Right lobe of liver (tissue), 6 donors: ENCODE data around the gene TPM3. TPM values are rescaled to one million over a fixed set of nuclear protein-coding genes. Genes with fewer than 3 reads are reported as not detected.

Source experiments
- ATAC-seq, 4 donors: fragments of 200-7000 bp; cut with Tn5 transposase; one replicate each; pipeline ENCODE4 v1.9.1; 2020; ENCODE audit warnings: mild to moderate bottlenecking in 4 of 4, moderate library complexity in 4 of 4
- DNase-seq, 3 donors: peaks; one replicate each; pipeline ENCODE4 v3.0.0-alpha.2; 2020
- H3K27ac ChIP-seq, 3 donors: fragments of 200-600 bp; one replicate each; pipeline ENCODE4 v1.8.0; 2022
- H3K27me3 ChIP-seq, 2 donors: fragments of 200-600 bp; one replicate each; pipeline ENCODE4 v1.8.0; 2022
- H3K36me3 ChIP-seq, 4 donors: fragments of 200-600 bp; sonication (generic) in 1 of 4; one replicate each; pipeline versions ENCODE4 v1.5.1 to v1.8.0; 2017 to 2022; ENCODE audit warnings: control low read depth in 1 of 4
- H3K4me1 ChIP-seq, 4 donors: fragments of 200-600 bp; sonication (generic) in 1 of 4; one replicate each; pipeline versions ENCODE4 v1.5.1 to v1.8.0; 2017 to 2022; ENCODE audit warnings: control low read depth in 1 of 4
- H3K4me3 ChIP-seq, 3 donors: fragments of 200-600 bp; one replicate each; pipeline ENCODE4 v1.8.0; 2022
- H3K9me3 ChIP-seq, 4 donors: fragments of 200-600 bp; sonication (generic) in 1 of 4; one replicate each; pipeline versions ENCODE4 v1.5.1 to v1.8.0; 2017 to 2022; ENCODE audit warnings: control low read depth in 1 of 4
- POLR2A ChIP-seq: fragments of 450-650 bp; IDR thresholded peaks from one replicate; pipeline ENCODE4 v1.6.1; 2017; ENCODE audit warnings: antibody characterized with exemption, mild to moderate bottlenecking
- WGBS: methylation state at CpG from one replicate; pipeline ENCODE4 v1.1.6; 2018; ENCODE audit warnings: low coverage, low lambda C conversion rate; ENCODE audit not compliant: insufficient coverage; ENCODE audit errors: missing lambda C conversion rate; 5-methylcytosine and 5-hydroxymethylcytosine counted together
- intact Hi-C, 2 donors: fragments of 100-400 bp; cut with DNase I; formaldehyde crosslinking; loops; one replicate each; pipeline versions ENCODE4 v1.11.2 to v1.14.1; 2022
- total RNA-seq, 6 experiments: library from RNA; depleted of rRNA in 2 of 6; stranded (reverse); fragments of >200 nt in 2 of 6; fragmentation: NEBNext Ultra II Directional in 3 of 6; extraction: Animal tissue kit (Norgen Biotek cat#: 25700) in 3 of 6; gene quantifications; one replicate each; pipeline versions ENCODE4 v1.1.0 to v1.2.4, GENCODE V29; 2016 to 2023
- TF ChIP-seq, protein P1 (sequence below), 4 donors: fragments of 200-600 bp in 3 of 4; fragments of 450-650 bp in 1 of 4; IDR thresholded peaks; one replicate each; pipeline versions ENCODE4 v1.5.1 to v1.8.0; 2016 to 2022; ENCODE audit warnings: antibody characterized with exemption in 4 of 4, mild to moderate bottlenecking in 2 of 4
- donor health status: DM: no; HTN: yes; CAD: no.
- donor health status: DM: no; HTN: no; CAD: no.
- donor health status: DM: no; HTN: no; CAD: no.
- donor health status: DM: no; HTN: yes; CAD: no.
- donor health status: DM: no; HTN: yes; CAD: no.

TPM3 gene
- total RNA-seq, 6 experiments from 2014 or later = 76.3 to 189 (median 120) TPM

DNA sequence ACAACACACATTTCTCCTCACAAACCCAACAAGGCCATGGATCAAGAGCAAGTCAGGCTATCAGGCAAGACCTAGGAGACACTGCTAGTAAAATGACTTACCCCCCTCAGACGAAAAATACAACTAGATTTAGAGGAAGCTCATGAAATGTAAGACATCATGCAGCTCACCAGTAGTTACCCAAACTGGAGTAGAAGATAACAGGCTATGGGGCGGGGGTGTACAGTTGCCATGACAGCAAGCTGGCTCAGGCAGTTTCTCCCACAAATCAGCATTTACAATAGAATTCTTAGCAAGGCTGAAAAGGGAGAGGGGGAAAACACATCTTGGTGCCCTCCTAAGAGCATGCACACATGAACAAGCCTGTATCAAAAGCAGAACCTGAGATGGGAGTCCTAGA lies 13.9 kb downstream of the TPM3 start:
- ATAC-seq (no peak), DNase-seq (no peak)
- Histone ChIP-seq H3K4me1 (peaks cover 3 to 68% (median 19%) of the 10 kb centered on the region in 4 donors), H3K27me3 (no peaks in the 10 kb centered on the region), H3K27ac (peak overlapping the region in 1 of 3 donors; percentile 84), H3K36me3 (peaks cover 0 to 16% (median 10%) of the 10 kb centered on the region in 4 donors), H3K9me3 (no peaks in the 10 kb centered on the region), H3K4me3 (no peak overlapping the region)
- TF ChIP-seq POLR2A = no peak
- TF ChIP-seq, protein P1, sequence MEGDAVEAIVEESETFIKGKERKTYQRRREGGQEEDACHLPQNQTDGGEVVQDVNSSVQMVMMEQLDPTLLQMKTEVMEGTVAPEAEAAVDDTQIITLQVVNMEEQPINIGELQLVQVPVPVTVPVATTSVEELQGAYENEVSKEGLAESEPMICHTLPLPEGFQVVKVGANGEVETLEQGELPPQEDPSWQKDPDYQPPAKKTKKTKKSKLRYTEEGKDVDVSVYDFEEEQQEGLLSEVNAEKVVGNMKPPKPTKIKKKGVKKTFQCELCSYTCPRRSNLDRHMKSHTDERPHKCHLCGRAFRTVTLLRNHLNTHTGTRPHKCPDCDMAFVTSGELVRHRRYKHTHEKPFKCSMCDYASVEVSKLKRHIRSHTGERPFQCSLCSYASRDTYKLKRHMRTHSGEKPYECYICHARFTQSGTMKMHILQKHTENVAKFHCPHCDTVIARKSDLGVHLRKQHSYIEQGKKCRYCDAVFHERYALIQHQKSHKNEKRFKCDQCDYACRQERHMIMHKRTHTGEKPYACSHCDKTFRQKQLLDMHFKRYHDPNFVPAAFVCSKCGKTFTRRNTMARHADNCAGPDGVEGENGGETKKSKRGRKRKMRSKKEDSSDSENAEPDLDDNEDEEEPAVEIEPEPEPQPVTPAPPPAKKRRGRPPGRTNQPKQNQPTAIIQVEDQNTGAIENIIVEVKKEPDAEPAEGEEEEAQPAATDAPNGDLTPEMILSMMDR (IDR thresholded peaks at IDR 0.05) = no peak
- WGBS = 56% methylated on average over 2 of the region's 2 CpGs
- intact Hi-C loops = no loop called here

DNA sequence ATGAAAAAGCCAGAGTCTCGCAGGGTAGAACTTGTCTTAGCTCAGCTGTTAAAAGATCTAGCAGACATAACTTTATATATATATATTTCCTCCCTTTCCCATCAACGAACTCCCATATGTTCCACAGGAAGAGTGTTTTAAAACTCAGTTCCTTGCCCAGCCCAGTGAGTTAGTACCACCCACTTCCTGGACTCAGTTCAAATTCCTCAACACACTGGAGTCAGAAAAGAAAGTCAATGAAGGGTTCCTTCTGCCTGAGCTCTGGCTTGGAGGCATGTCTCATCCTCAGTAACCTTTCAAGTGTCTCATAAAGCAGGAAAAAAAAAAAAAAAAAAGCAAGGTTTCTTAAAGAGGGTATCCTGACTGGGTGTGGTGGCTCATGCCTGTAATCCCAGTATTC lies 15.6 kb downstream of the TPM3 start:
- no peak overlapping the region for H3K4me3 ChIP-seq
- H3K9me3 ChIP-seq = no peaks in the 10 kb centered on the region
- ATAC-seq = peak; percentile 16 to 20 (median 18)

DNA sequence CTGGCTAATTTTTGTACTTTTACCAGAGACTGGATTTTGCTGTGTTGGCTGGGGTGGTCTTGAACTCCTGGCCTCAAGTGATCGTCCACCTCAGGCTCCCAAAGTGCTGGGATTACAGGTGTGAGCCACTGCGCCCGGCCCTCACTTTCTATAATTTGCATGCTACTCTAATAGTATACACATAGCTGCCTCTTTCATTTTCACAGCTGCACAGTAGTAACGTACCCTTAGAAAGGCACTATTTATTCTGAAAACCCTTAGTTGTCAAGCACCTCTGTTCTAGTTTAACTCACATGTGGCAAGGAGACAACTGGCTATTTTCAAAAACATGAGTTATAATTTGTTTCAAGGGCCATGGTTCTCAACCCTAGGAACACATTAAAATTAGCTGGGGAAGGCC lies 17.2 kb downstream of the TPM3 start:
- TF ChIP-seq POLR2A = no peak
- TF ChIP-seq, protein P1 (IDR thresholded peaks at IDR 0.05) = no peak
- Histone ChIP-seq H3K27me3 (no peaks in the 10 kb centered on the region), H3K4me3 (no peak overlapping the region), H3K36me3 (peaks cover 14 to 50% (median 31%) of the 10 kb centered on the region in 4 donors), H3K9me3 (no peaks in the 10 kb centered on the region), H3K27ac (no peak overlapping the region), H3K4me1 (peaks cover 3 to 45% (median 11%) of the 10 kb centered on the region in 4 donors)
- intact Hi-C loops = no loop called here
- ATAC-seq = no peak
- DNase-seq = no peak
- 87% methylated on average over 4 of the region's 4 CpGs for WGBS

More for the DNA sequence above, 15.6 kb downstream of the TPM3 start:
- DNase-seq = no peak
- WGBS = 29% methylated on average over 2 of the region's 2 CpGs
- peaks cover 6 to 33% (median 21%) of the 10 kb centered on the region in 4 donors for H3K36me3 ChIP-seq
- H3K4me1 ChIP-seq = peaks cover 3 to 62% (median 19%) of the 10 kb centered on the region in 4 donors
- H3K27ac ChIP-seq = no peak overlapping the region
- intact Hi-C loops = no loop called here
- H3K27me3 ChIP-seq = no peaks in the 10 kb centered on the region
- TF ChIP-seq, protein P1 (IDR thresholded peaks at IDR 0.05) = no peak

DNA sequence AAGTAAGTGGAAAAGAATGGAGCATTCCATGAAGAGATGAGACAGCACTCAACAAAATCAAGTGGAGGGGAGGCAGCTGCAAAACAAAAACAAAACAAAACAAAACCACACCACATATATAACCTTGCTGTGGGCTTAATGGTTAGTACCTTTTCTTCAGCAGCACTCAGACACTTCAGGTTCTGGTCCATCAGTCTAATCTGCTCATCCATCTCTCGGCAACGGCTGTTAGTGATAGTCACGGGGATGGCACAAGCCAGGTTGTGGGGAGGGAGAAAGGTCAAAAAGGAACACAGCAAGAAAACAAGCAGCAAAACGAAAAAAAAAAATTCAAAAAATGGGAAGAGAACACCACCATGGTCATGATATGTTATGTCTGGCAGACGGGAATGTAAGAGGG lies 20.0 kb downstream of the TPM3 start:
- Histone ChIP-seq H3K4me3 (no peak overlapping the region), H3K9me3 (no peaks in the 10 kb centered on the region), H3K27ac (no peak overlapping the region), H3K27me3 (no peaks in the 10 kb centered on the region), H3K36me3 (peaks cover 23 to 78% (median 47%) of the 10 kb centered on the region in 4 donors), H3K4me1 (peaks cover 0 to 17% (median 0%) of the 10 kb centered on the region in 4 donors)
- WGBS = 89% methylated on average over 5 of the region's 5 CpGs
- intact Hi-C loops = no loop called here
- TF ChIP-seq POLR2A = no peak
- TF ChIP-seq, protein P1 (IDR thresholded peaks at IDR 0.05) = no peak
- DNase-seq (no peak), ATAC-seq (no peak)

DNA sequence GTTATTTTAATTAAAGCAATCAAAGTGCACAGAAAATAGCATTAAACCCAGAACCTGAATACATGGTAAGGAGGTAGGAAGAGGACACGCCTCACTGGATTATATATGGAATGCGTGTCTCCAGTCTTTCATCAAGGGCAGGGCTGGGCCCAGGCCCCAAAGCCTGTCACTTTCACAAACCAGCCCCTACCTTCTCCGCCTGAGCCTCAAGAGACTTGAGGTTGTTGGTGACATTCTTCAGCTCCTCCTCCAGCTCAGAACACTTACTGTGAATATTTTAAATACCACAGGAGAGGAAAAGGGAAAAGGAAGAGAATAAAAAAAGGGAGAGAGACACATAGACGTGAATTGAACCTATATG lies 20.7 kb downstream of the TPM3 start:
- WGBS = 83% methylated on average over 2 of the region's 4 CpGs
- no peak for DNase-seq
- Histone ChIP-seq H3K36me3 (peaks cover 23 to 84% (median 50%) of the 10 kb centered on the region in 4 donors), H3K27me3 (no peaks in the 10 kb centered on the region), H3K9me3 (no peaks in the 10 kb centered on the region), H3K4me3 (no peak overlapping the region), H3K4me1 (peaks cover 0 to 11% (median 0%) of the 10 kb centered on the region in 4 donors), H3K27ac (no peak overlapping the region)
- intact Hi-C loops = no loop called here
- no peak for ATAC-seq
- no peak for TF ChIP-seq POLR2A
- TF ChIP-seq, protein P1 (IDR thresholded peaks at IDR 0.05) = no peak
